Stomach (tissue), 9 donors: ENCODE measurements around the gene GABRD. TPM values are rescaled to one million over a fixed set of nuclear protein-coding genes. Genes with fewer than 3 reads are reported as not detected.

Experiments used
- DNase-seq, 2 donors: peaks; one replicate each; pipeline versions ENCODE4 v3.0.0 to v3.0.0-alpha.2; 2013 to 2019
- H3K27ac ChIP-seq, 5 donors: fragments of 200-600 bp in 4 of 5; sonication (generic) in 4 of 5; one replicate each; pipeline ENCODE4 v1.5.1; 2013 to 2019; ENCODE audit warnings: mild to moderate bottlenecking in 1 of 5, moderate library complexity in 1 of 5
- H3K27me3 ChIP-seq, 3 donors: fragments of 200-600 bp; sonication (generic); one replicate each; pipeline ENCODE4 v1.5.1; 2017 to 2019; ENCODE audit warnings: mixed run types in 1 of 3
- H3K36me3 ChIP-seq, 4 donors: fragments of 200-600 bp; sonication (generic); 1 replicate in 3 of 4; 2 replicates in 1 of 4; pipeline ENCODE4 v1.5.1; 2016 to 2019
- H3K4me1 ChIP-seq, 4 donors: fragments of 200-600 bp; sonication (generic); one replicate each; pipeline ENCODE4 v1.5.1; 2016 to 2019
- H3K4me3 ChIP-seq, 4 donors: fragments of 200-600 bp; sonication (generic) in 3 of 4; one replicate each; pipeline ENCODE4 v1.5.1; 2016 to 2019; ENCODE audit warnings: mild to moderate bottlenecking in 1 of 4
- H3K9me3 ChIP-seq, 4 donors: fragments of 200-600 bp; sonication (generic); one replicate each; pipeline ENCODE4 v1.5.1; 2016 to 2019
- CTCF ChIP-seq, 7 experiments: fragments of 450-650 bp in 4 of 7; fragments of 200-600 bp in 3 of 7; sonication (generic) in 3 of 7; IDR thresholded peaks; one replicate each; pipeline ENCODE4 v1.5.1; 2016 to 2019; ENCODE audit warnings: antibody characterized with exemption in 7 of 7, control low read depth in 2 of 7, mild to moderate bottlenecking in 1 of 7
- EP300 ChIP-seq: sonication (generic); formaldehyde crosslinking; IDR thresholded peaks from one replicate; pipeline ENCODE4 v1.6.1; 2017; ENCODE audit warnings: antibody characterized with exemption
- POLR2A ChIP-seq, 4 donors: fragments of 450-650 bp; IDR thresholded peaks; one replicate each; pipeline ENCODE4 v1.6.1; 2016; ENCODE audit warnings: antibody characterized with exemption in 4 of 4, control low read depth in 2 of 4, mild to moderate bottlenecking in 1 of 4, moderate library complexity in 1 of 4
- POLR2AphosphoS5 ChIP-seq, 3 donors: sonication (generic); formaldehyde crosslinking; IDR thresholded peaks; one replicate each; pipeline ENCODE4 v1.6.1; 2016; ENCODE audit warnings: antibody characterized with exemption in 3 of 3
- WGBS, 5 donors: extraction: QIAGEN DNeasy Blood & Tissue Kit in 3 of 5; methylation state at CpG; one replicate each; pipeline versions ENCODE4 v1.1.5 to v1.1.7; 2013 to 2018; 5-methylcytosine and 5-hydroxymethylcytosine counted together
- intact Hi-C: fragments of 100-400 bp; cut with DNase I; formaldehyde crosslinking; loops from one replicate; pipeline ENCODE4 v1.15.1; 2023; ENCODE audit warnings: low total_unique reads
- polyA plus RNA-seq, 3 donors: library from polyadenylated mRNA; stranded (reverse); fragments of 200-250 nt; gene quantifications; one replicate each; pipeline ENCODE4 v1.2.3, GENCODE V29; 2013
- total RNA-seq, 5 donors: library from RNA; depleted of rRNA; stranded (reverse); fragments of >200 nt; gene quantifications; one replicate each; pipeline versions ENCODE4 v1.1.0 to v1.2.3, GENCODE V29; 2014 to 2016
- donor health status: healthy with polysubstance abuse.
- donor health status: Bipolar disorder and iron deficiency.
- donor health status: healthy.

GABRD gene
- total and polyA plus RNA-seq, 8 donors: 0.50 to 1.5 (median 0.95) TPM; not detected in 5

DNA sequence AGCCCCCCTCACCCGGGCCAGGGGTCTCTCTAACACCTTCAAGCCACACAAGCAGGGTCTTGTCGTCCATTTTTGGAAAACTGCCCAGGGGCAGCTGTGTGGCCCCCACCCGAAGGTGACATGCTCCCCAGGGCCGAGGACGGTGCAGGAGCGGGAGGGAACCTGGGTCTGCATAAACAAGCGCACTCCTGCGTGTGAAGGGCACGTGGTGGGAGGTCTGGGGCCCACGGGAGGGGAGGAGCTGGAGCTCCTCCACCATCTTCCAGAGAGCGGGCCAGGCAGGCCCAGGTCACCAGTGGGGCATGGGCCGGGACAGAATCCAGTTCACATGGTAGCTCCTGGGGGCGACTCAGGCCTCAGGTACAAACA lies 32.0 kb upstream of the GABRD start:
- Histone ChIP-seq H3K9me3 (no peaks in the 10 kb centered on the region), H3K36me3 (no peaks in the 10 kb centered on the region), H3K4me1 (peaks cover 4 to 11% (median 5%) of the 10 kb centered on the region in 4 donors), H3K27ac (no peak overlapping the region), H3K27me3 (peaks cover 0 to 58% (median 8%) of the 10 kb centered on the region in 3 donors), H3K4me3 (no peak overlapping the region)
- intact Hi-C loops: no loop called here
- TF ChIP-seq EP300 (no peak), POLR2A (IDR thresholded peaks at IDR 0.05) (no peak), CTCF (IDR thresholded peaks at IDR 0.05) (no peak), POLR2AphosphoS5 (IDR thresholded peaks at IDR 0.05) (no peak)
- no peak for DNase-seq
- WGBS, 5 donors: 73 to 84% (median 81%) methylated on average over 12 to 13 of the region's 13 CpGs

- intact Hi-C loops: no loop called here
- 52 to 59% (median 56%) methylated on average over 27 to 29 of the region's 29 CpGs for WGBS, 5 donors
Measured at GRCh38 chr1:1988061-1988945, 30.8 kb upstream of the GABRD start.

GRCh38 chr1:1989102-1989542 lies 30.0 kb upstream of the GABRD start:
- H3K27ac ChIP-seq: peak overlapping the region in 3 of 5 donors; percentile 33 to 72 (median 68)
- no peak overlapping the region for H3K4me3 ChIP-seq
- peak in 1 of 2 donors; percentile 46 for DNase-seq
- no peak for TF ChIP-seq CTCF (IDR thresholded peaks at IDR 0.05)
- no peak for TF ChIP-seq EP300
- TF ChIP-seq POLR2A (IDR thresholded peaks at IDR 0.05): no peak
- TF ChIP-seq POLR2AphosphoS5 (IDR thresholded peaks at IDR 0.05): no peak
- H3K36me3 ChIP-seq: no peaks in the 10 kb centered on the region
- H3K9me3 ChIP-seq: no peaks in the 10 kb centered on the region
- intact Hi-C loops: no loop called here
- H3K4me1 ChIP-seq: peaks cover 4 to 11% (median 5%) of the 10 kb centered on the region in 4 donors
- H3K27me3 ChIP-seq: peaks cover 0 to 53% (median 8%) of the 10 kb centered on the region in 3 donors
- 41 to 54% (median 45%) methylated on average over 22 of the region's 22 CpGs for WGBS, 5 donors

More at GRCh38 chr1:1988061-1988945, 30.8 kb upstream of the GABRD start:
- TF ChIP-seq POLR2A (IDR thresholded peaks at IDR 0.05) (no peak), POLR2AphosphoS5 (IDR thresholded peaks at IDR 0.05) (no peak), CTCF (IDR thresholded peaks at IDR 0.05) (no peak), EP300 (no peak)
- no peak for DNase-seq
- Histone ChIP-seq H3K4me3 (no peak overlapping the region), H3K27me3 (peaks cover 0 to 55% (median 8%) of the 10 kb centered on the region in 3 donors), H3K36me3 (no peaks in the 10 kb centered on the region), H3K4me1 (peaks cover 4 to 11% (median 5%) of the 10 kb centered on the region in 4 donors), H3K27ac (no peak overlapping the region), H3K9me3 (no peaks in the 10 kb centered on the region)

DNA sequence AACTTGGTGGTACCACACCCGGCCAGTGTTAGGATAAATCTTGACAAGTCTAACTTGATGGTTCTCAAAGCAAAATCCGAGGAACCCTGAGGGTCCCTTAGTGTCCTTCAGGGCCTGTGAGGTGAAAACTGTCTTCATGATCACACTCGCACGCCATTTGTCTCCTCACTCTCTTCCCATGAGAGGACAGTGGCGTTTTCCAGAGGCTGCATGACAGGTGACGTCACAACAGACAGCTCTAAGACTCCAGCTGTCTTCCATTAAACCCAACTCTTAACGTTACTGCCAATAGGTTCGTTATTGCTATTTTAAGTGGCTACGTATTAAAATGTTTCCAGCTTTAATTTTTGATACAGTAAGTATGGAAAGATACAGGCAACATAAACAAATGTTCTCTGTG lies 29.4 kb upstream of the GABRD start:
- intact Hi-C loops: no loop called here
- WGBS, 5 donors: 74 to 80% (median 76%) methylated on average over 9 of the region's 9 CpGs
- no peak overlapping the region for H3K4me3 ChIP-seq
- H3K27ac ChIP-seq: peak overlapping the region in 4 of 5 donors; percentile 33 to 72 (median 56)
- peaks cover 4 to 11% (median 5%) of the 10 kb centered on the region in 4 donors for H3K4me1 ChIP-seq
- TF ChIP-seq POLR2AphosphoS5 (IDR thresholded peaks at IDR 0.05) (no peak), CTCF (IDR thresholded peaks at IDR 0.05) (no peak), EP300 (no peak), POLR2A (IDR thresholded peaks at IDR 0.05) (no peak)
- peaks cover 0 to 58% (median 8%) of the 10 kb centered on the region in 3 donors for H3K27me3 ChIP-seq
- peak in 1 of 2 donors; percentile 67 for DNase-seq
- no peaks in the 10 kb centered on the region for H3K9me3 ChIP-seq
- no peaks in the 10 kb centered on the region for H3K36me3 ChIP-seq
